Karpas-422 (cell line): ENCODE measurements around the gene PDPR. TPM values are rescaled to one million over a fixed set of nuclear protein-coding genes. Genes with fewer than 3 reads are reported as not detected.
"Not testable (repeated sequence)": the region's sequence is repeated elsewhere in the genome, so short reads cannot be mapped to it uniquely, and the experiment has no call there.

Experiments used
- DNase-seq: peaks from one replicate; pipeline ENCODE4 v3.0.0-alpha.2; 2015
- H2AFZ ChIP-seq: fragments of 200-600 bp; sonication (generic); 2 replicates; pipeline ENCODE4 v1.6.1; 2014; ENCODE audit warnings: antibody characterized with exemption, low read length, mixed read lengths
- H3K27ac ChIP-seq: fragments of 200-600 bp; sonication (generic); 2 replicates; pipeline ENCODE4 v1.5.1; 2014; ENCODE audit warnings: mild to moderate bottlenecking, low read length, moderate library complexity
- H3K27me3 ChIP-seq: fragments of 200-600 bp; sonication (generic); 2 replicates; pipeline ENCODE4 v1.6.1; 2014; ENCODE audit warnings: low read length, mixed read lengths
- H3K36me3 ChIP-seq: fragments of 200-600 bp; sonication (generic); 2 replicates; pipeline ENCODE4 v1.6.1; 2014; ENCODE audit warnings: low read length, mixed read lengths; ENCODE audit not compliant: insufficient read depth
- H3K4me1 ChIP-seq: fragments of 200-600 bp; sonication (generic); 2 replicates; pipeline ENCODE4 v1.6.1; 2014; ENCODE audit warnings: mild to moderate bottlenecking, low read length, mixed read lengths
- H3K4me2 ChIP-seq: fragments of 200-600 bp; sonication (generic); 2 replicates; pipeline ENCODE4 v1.6.1; 2014; ENCODE audit warnings: low read length, low read depth, mild to moderate bottlenecking; ENCODE audit not compliant: poor library complexity, severe bottlenecking
- H3K4me3 ChIP-seq: fragments of 200-600 bp; sonication (generic); 2 replicates; pipeline ENCODE4 v1.5.1; 2014; ENCODE audit warnings: mild to moderate bottlenecking, antibody characterized with exemption, low read length, mixed read lengths
- H3K79me2 ChIP-seq: fragments of 200-600 bp; sonication (generic); 2 replicates; pipeline ENCODE4 v1.6.1; 2014; ENCODE audit warnings: mild to moderate bottlenecking, low read length, mixed read lengths
- H3K9ac ChIP-seq: fragments of 200-600 bp; sonication (generic); 2 replicates; pipeline ENCODE4 v1.6.0; 2014; ENCODE audit warnings: low read length
- H3K9me2 ChIP-seq: fragments of 200-600 bp; sonication (generic), shearing (Covaris generic); replicated peaks from 2 replicates; pipeline ENCODE4 v1.6.0; 2014; ENCODE audit warnings: mild to moderate bottlenecking, low read length, moderate library complexity; ENCODE audit not compliant: insufficient read depth
- H3K9me3 ChIP-seq: fragments of 300-700, 200-600 bp; sonication (generic); 2 replicates; pipeline ENCODE4 v1.6.1; 2014; ENCODE audit warnings: low read length, mixed read lengths
- H4K20me1 ChIP-seq: fragments of 200-600 bp; sonication (generic); 2 replicates; pipeline ENCODE4 v1.6.1; 2014; ENCODE audit warnings: mild to moderate bottlenecking, antibody characterized with exemption, low read length, low read depth; ENCODE audit not compliant: insufficient read depth
- total RNA-seq: library from RNA; depleted of rRNA; stranded (reverse); fragments of >200 nt; shearing (Covaris generic); gene quantifications from 2 replicates; pipeline ENCODE4 v1.2.3, GENCODE V29; 2014; ENCODE audit warnings: low replicate concordance

Gene PDPR
- total RNA-seq, 1 experiment from 2014 or later, result 14.7 TPM

DNA sequence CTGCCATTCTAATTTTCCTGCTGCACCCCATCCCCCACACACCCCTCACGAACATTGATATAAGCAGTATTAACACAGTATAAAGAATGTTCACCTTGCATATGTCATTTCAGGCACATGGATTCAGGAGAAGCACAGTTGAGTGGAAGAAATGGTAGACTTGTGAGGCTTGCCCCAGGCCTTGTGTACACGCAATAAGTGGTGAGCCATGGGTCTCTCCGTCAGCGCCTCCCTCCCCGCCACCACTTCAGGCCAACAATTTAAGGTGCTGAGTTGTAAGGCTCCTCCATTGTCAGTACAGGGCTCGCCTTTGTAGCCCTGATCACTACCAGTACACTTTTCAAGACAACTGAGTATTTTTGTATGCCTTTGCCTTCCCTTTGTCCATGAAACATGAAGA lies 47.2 kb downstream of the PDPR start:
- Histone ChIP-seq H3K9me2 (no peaks in the 10 kb centered on the region), H3K9ac (no peak overlapping the region), H3K9me3 (no peaks in the 10 kb centered on the region), H3K4me1 (no peaks in the 10 kb centered on the region), H3K36me3 (peaks cover 21% of the 10 kb centered on the region; the same call in 1 of the 2 replicates), H3K79me2 (no peaks in the 10 kb centered on the region), H4K20me1 (0 out of 2 replicates have a peak, but pooled peaks cover 4% of the 10 kb centered on the region), H3K27ac (no peak overlapping the region), H3K4me3 (no peak overlapping the region), H2AFZ (no peak overlapping the region), H3K4me2 (no peak overlapping the region), H3K27me3 (no peaks in the 10 kb centered on the region)
- no peak for DNase-seq

GRCh38 chr16:70162041-70162451 lies 47.9 kb downstream of the PDPR start:
- H3K36me3 ChIP-seq, result peaks cover 21% of the 10 kb centered on the region; the same call in 1 of the 2 replicates
- H3K9me2 ChIP-seq, result no peaks in the 10 kb centered on the region
- 0 out of 2 replicates have a peak, but pooled peaks cover 4% of the 10 kb centered on the region for H4K20me1 ChIP-seq
- no peak overlapping the region for H3K9ac ChIP-seq
- DNase-seq, result no peak
- no peak overlapping the region for H3K4me2 ChIP-seq
- H3K27ac ChIP-seq, result no peak overlapping the region
- H3K4me1 ChIP-seq, result no peaks in the 10 kb centered on the region
- H3K27me3 ChIP-seq, result no peaks in the 10 kb centered on the region
- no peak overlapping the region for H2AFZ ChIP-seq
- no peak overlapping the region for H3K4me3 ChIP-seq
- no peaks in the 10 kb centered on the region for H3K9me3 ChIP-seq
- no peaks in the 10 kb centered on the region for H3K79me2 ChIP-seq

DNA sequence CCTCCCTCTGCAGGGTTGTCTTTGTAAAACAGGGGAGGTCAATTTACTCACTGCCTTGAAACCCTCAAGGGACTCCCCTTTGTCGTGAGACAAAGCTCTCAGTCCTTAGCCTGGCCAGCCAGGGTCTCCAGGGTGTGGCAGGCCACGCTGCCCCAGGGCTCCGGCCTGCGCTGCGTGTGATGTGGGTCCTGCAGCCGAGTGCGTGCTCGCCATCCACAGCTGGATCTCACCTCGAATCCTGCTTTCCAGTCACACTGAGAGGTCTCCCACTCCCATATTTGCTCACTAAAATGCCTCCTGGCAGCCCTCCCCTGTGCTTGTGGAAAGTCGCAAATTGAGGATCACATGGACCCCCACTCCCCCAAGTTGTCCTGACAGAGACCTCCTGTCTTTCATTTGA lies 49.5 kb downstream of the PDPR start:
- DNase-seq, result no peak
- Histone ChIP-seq H3K27me3 (no peaks in the 10 kb centered on the region), H3K79me2 (no peaks in the 10 kb centered on the region), H2AFZ (no peak overlapping the region), H3K4me2 (no peak overlapping the region), H4K20me1 (0 out of 2 replicates have a peak, but pooled peaks cover 4% of the 10 kb centered on the region), H3K36me3 (peaks cover 17% of the 10 kb centered on the region; the same call in 1 of the 2 replicates), H3K4me3 (no peak overlapping the region), H3K27ac (no peak overlapping the region), H3K9me3 (no peaks in the 10 kb centered on the region), H3K4me1 (no peaks in the 10 kb centered on the region), H3K9ac (no peak overlapping the region), H3K9me2 (no peaks in the 10 kb centered on the region)

DNA sequence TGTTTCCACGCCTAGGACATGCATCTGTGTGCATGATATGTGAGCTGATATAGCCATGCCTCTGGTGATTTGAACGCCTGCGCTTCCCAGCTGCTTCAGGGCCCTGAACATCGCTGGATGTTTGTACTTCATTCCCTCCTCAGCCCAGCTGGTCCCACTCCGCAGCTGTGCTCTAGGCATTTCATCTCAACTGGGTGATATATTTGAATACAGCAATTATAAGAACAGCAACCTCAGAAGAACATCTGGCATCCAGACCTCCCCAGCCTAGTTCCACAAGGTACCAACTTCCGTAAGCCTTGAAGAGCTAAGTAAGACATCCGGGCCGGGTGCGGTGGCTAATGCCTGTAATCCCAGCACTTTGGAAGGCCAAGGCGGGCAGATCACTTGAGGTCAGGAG lies 52.6 kb downstream of the PDPR start:
- H3K4me3 ChIP-seq, DNase-seq, H3K9ac ChIP-seq, H3K36me3 ChIP-seq, H3K79me2 ChIP-seq, H3K4me1 ChIP-seq, H4K20me1 ChIP-seq, H3K9me2 ChIP-seq, H3K27ac ChIP-seq, H3K9me3 ChIP-seq, H3K4me2 ChIP-seq, H2AFZ ChIP-seq, H3K27me3 ChIP-seq: not testable (repeated sequence)

DNA sequence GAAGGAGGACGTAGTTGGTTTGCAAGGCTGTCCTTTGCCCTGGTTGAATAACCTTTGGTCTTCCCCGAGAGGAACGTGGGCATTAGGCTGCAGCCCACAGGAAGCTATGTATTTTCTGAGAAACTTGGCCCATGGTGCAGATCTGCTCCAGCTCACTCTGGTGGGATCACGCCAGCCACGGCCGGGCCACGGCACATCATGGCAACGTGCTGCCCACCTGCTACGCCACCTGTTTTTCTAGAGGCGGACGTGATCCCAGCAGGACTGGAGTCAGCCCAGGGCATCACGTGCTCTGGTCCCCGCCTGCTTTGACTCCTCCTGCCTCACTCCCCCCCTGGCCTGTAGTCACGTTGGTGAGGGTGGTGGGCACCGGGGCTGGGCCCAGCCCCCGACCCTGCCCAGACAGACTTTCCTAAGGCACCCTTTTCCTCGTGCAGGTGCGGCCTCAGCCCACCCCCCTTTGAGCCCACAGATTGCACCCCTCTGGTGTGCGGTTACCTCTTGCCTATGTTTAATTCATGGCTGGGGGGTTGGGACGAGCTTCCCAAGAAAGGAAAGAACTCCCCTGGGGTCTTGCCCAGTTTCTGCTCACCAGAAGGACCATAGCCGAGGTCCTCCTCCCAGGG lies 59.2 kb downstream of the PDPR start, which contains the start of gene CLEC18C:
Gene CLEC18C, plus strand, starts transcription at position 576 of the 626 bp plus-strand sequence. CDS start 492 bp downstream, outside the sequence.
- H4K20me1 ChIP-seq, H3K9me2 ChIP-seq, H3K36me3 ChIP-seq, H3K9ac ChIP-seq, H3K27me3 ChIP-seq, DNase-seq, H3K27ac ChIP-seq, H3K4me1 ChIP-seq, H3K79me2 ChIP-seq, H2AFZ ChIP-seq, H3K4me2 ChIP-seq, H3K4me3 ChIP-seq, H3K9me3 ChIP-seq: not testable (repeated sequence)

DNA sequence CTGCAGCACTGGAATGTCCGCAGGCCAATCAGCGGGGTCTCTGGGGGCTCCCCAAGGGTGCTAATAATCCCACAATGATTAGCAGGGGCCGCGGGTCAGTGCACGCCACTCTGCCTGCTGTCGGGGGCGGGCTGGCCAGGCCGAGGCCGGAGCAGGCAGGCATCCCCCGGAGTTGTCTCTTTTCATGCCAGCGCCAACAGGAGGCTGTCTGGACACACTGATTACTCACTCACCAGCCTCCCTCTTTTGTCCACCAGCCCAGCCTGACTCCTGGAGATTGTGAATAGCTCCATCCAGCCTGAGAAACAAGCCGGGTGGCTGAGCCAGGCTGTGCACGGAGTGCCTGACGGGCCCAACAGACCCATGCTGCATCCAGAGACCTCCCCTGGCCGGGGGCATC lies 59.8 kb downstream of the PDPR start:
- H3K79me2 ChIP-seq, result not testable (repeated sequence)

DNA sequence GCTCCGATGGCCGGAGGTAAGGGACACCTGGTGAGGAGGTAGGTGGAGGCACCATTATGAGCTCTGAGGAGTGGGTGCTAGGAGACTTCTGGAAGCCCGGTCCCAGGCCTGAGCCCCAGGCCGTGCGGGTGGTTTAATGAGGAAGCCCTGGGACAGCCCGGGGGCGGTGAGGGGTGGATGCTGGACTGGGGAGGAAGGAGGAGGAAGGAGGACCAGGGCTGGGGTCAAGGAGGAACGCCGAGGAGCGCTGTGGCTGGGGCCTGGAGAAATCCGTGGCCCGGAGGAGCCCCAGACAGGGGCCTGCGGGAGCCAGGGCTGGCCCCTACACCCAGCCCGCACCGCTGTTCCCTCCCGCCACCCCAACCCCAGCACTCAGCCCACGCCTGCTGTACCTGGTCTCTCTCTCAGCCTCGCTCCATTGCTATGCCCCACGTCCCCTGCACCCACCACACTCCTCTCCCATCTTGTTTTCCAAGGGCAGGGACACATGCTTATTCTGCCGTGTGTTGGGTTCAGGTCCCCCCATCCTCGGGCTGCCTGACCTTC lies 60.3 kb downstream of the PDPR start:
- not testable (repeated sequence) for H3K9me2 ChIP-seq, H2AFZ ChIP-seq, H3K27ac ChIP-seq, DNase-seq, H3K4me2 ChIP-seq, H3K4me3 ChIP-seq, H3K4me1 ChIP-seq, H3K9ac ChIP-seq, H3K9me3 ChIP-seq, H4K20me1 ChIP-seq, H3K79me2 ChIP-seq, H3K36me3 ChIP-seq, H3K27me3 ChIP-seq

More for the DNA sequence above, 59.8 kb downstream of the PDPR start:
- H3K4me1 ChIP-seq, H3K36me3 ChIP-seq, H4K20me1 ChIP-seq, H3K4me3 ChIP-seq, DNase-seq, H3K9me3 ChIP-seq, H3K27me3 ChIP-seq, H3K9ac ChIP-seq, H2AFZ ChIP-seq, H3K9me2 ChIP-seq, H3K27ac ChIP-seq, H3K4me2 ChIP-seq: not testable (repeated sequence)

GRCh38 chr16:70187858-70188607 lies 73.9 kb downstream of the PDPR start:
- H3K9me2 ChIP-seq, H3K9ac ChIP-seq, H3K4me1 ChIP-seq, H3K27me3 ChIP-seq, H3K79me2 ChIP-seq, H3K4me3 ChIP-seq, DNase-seq, H3K9me3 ChIP-seq, H3K27ac ChIP-seq, H3K4me2 ChIP-seq, H2AFZ ChIP-seq, H3K36me3 ChIP-seq, H4K20me1 ChIP-seq: not testable (repeated sequence)
